Naive B cell (primary cell): ENCODE results near the gene LUZP2. TPM values are rescaled to one million over a fixed set of nuclear protein-coding genes. Genes with fewer than 3 reads are reported as not detected.

Source experiments
- ATAC-seq, 2 donors: fragments of 150-1000 bp; cut with Tn5 transposase; 2 replicates each; pipeline ENCODE4 v1.10.0; 2021; ENCODE audit warnings: low read depth in 2 of 2, mild to moderate bottlenecking in 2 of 2, moderate library complexity in 2 of 2
- DNase-seq: peaks from one replicate; pipeline ENCODE4 v3.0.0; 2022
- H3K27ac Mint-ChIP-seq, 6 donors: one replicate each; pipeline ENCODE4 v1.8.0; 2020 to 2022; ENCODE audit warnings: mild to moderate bottlenecking in 6 of 6, mixed read lengths in 6 of 6, moderate library complexity in 5 of 6, inconsistent platforms in 2 of 6
- H3K27me3 Mint-ChIP-seq, 3 donors: one replicate each; pipeline ENCODE4 v1.8.0; 2021 to 2022; ENCODE audit warnings: mixed read lengths in 3 of 3, mild to moderate bottlenecking in 1 of 3
- H3K36me3 Mint-ChIP-seq, 2 donors: one replicate each; pipeline ENCODE4 v1.8.0; 2020 to 2022; ENCODE audit warnings: mixed read lengths in 2 of 2, inconsistent platforms in 1 of 2, mild to moderate bottlenecking in 1 of 2
- H3K4me1 Mint-ChIP-seq, 3 donors: one replicate each; pipeline ENCODE4 v1.8.0; 2020 to 2022; ENCODE audit warnings: mixed read lengths in 3 of 3, inconsistent platforms in 1 of 3, mild to moderate bottlenecking in 1 of 3, moderate library complexity in 1 of 3
- H3K4me3 Mint-ChIP-seq, 8 donors: one replicate each; pipeline ENCODE4 v1.8.0; 2020 to 2022; ENCODE audit warnings: mild to moderate bottlenecking in 8 of 8, mixed read lengths in 8 of 8, moderate library complexity in 8 of 8, inconsistent platforms in 2 of 8
- H3K9me3 Mint-ChIP-seq, 7 donors: one replicate each; pipeline ENCODE4 v1.8.0; 2020 to 2022; ENCODE audit warnings: mixed read lengths in 7 of 7, mild to moderate bottlenecking in 5 of 7, inconsistent platforms in 2 of 7, moderate library complexity in 1 of 7
- polyA plus RNA-seq, 6 donors: library from polyadenylated mRNA; unstranded; fragments of 300-500 nt; fragmentation: Illumina TruSeq; gene quantifications; one replicate each; pipeline ENCODE4 v1.2.3, GENCODE V29; 2021; ENCODE audit warnings: low read depth in 6 of 6

LUZP2 gene
- polyA plus RNA-seq, 6 donors from 2014 or later = not detected

GRCh38 chr11:24587635-24588034, 90.8 kb downstream of the LUZP2 start:
- Mint-ChIP-seq H3K27me3 (no peaks in the 10 kb centered on the region), H3K36me3 (no peaks in the 10 kb centered on the region), H3K9me3 (peaks cover 0 to 1% (median 0%) of the 10 kb centered on the region in 7 donors), H3K4me3 (no peak overlapping the region), H3K27ac (no peak overlapping the region), H3K4me1 (no peaks in the 10 kb centered on the region)
- DNase-seq = no peak
- ATAC-seq = no peak

GRCh38 chr11:24588081-24588480, 91.2 kb downstream of the LUZP2 start:
- ATAC-seq (no peak), DNase-seq (no peak)
- Mint-ChIP-seq H3K27me3 (no peaks in the 10 kb centered on the region), H3K4me3 (no peak overlapping the region), H3K4me1 (no peaks in the 10 kb centered on the region), H3K36me3 (no peaks in the 10 kb centered on the region), H3K27ac (no peak overlapping the region), H3K9me3 (peaks cover 0 to 1% (median 0%) of the 10 kb centered on the region in 7 donors)

- H3K4me1 Mint-ChIP-seq = no peaks in the 10 kb centered on the region
Observed at GRCh38 chr11:24589064-24589463, 92.2 kb downstream of the LUZP2 start.

GRCh38 chr11:24591283-24591682, 94.4 kb downstream of the LUZP2 start:
- Mint-ChIP-seq H3K9me3 (no peaks in the 10 kb centered on the region), H3K4me3 (no peak overlapping the region), H3K4me1 (no peaks in the 10 kb centered on the region), H3K27ac (no peak overlapping the region), H3K27me3 (no peaks in the 10 kb centered on the region), H3K36me3 (no peaks in the 10 kb centered on the region)
- no peak for DNase-seq
- no peak for ATAC-seq

More at GRCh38 chr11:24589064-24589463, 92.2 kb downstream of the LUZP2 start:
- no peaks in the 10 kb centered on the region for H3K36me3 Mint-ChIP-seq
- H3K27ac Mint-ChIP-seq = peak overlapping the region in 1 of 6 donors; percentile 22
- no peaks in the 10 kb centered on the region for H3K27me3 Mint-ChIP-seq
- no peak for DNase-seq
- H3K4me3 Mint-ChIP-seq = no peak overlapping the region
- H3K9me3 Mint-ChIP-seq = no peaks in the 10 kb centered on the region
- ATAC-seq = no peak

- no peak overlapping the region for H3K4me3 Mint-ChIP-seq
- H3K4me1 Mint-ChIP-seq = no peaks in the 10 kb centered on the region
- no peak for DNase-seq
- H3K27ac Mint-ChIP-seq = no peak overlapping the region
- H3K27me3 Mint-ChIP-seq = no peaks in the 10 kb centered on the region
- no peaks in the 10 kb centered on the region for H3K9me3 Mint-ChIP-seq
- no peak for ATAC-seq
- H3K36me3 Mint-ChIP-seq = no peaks in the 10 kb centered on the region
Observed at GRCh38 chr11:24592360-24592759, 95.5 kb downstream of the LUZP2 start.

GRCh38 chr11:24593332-24593731, 96.5 kb downstream of the LUZP2 start:
- Mint-ChIP-seq H3K36me3 (no peaks in the 10 kb centered on the region), H3K9me3 (no peaks in the 10 kb centered on the region), H3K4me3 (no peak overlapping the region), H3K4me1 (no peaks in the 10 kb centered on the region), H3K27me3 (no peaks in the 10 kb centered on the region), H3K27ac (no peak overlapping the region)
- no peak for DNase-seq
- ATAC-seq = no peak

GRCh38 chr11:24594401-24594800, 97.5 kb downstream of the LUZP2 start:
- Mint-ChIP-seq H3K4me3 (no peak overlapping the region), H3K36me3 (no peaks in the 10 kb centered on the region), H3K27me3 (no peaks in the 10 kb centered on the region), H3K27ac (no peak overlapping the region), H3K9me3 (no peaks in the 10 kb centered on the region), H3K4me1 (no peaks in the 10 kb centered on the region)
- ATAC-seq = no peak
- no peak for DNase-seq

GRCh38 chr11:24598641-24599040, 101.8 kb downstream of the LUZP2 start:
- no peak for ATAC-seq
- Mint-ChIP-seq H3K27me3 (no peaks in the 10 kb centered on the region), H3K36me3 (no peaks in the 10 kb centered on the region), H3K4me3 (no peak overlapping the region), H3K27ac (no peak overlapping the region), H3K4me1 (no peaks in the 10 kb centered on the region), H3K9me3 (no peaks in the 10 kb centered on the region)
- DNase-seq = no peak

GRCh38 chr11:24609192-24610119, 112.6 kb downstream of the LUZP2 start:
- ATAC-seq (no peak), DNase-seq (no peak)
- H3K9me3 Mint-ChIP-seq = peaks cover 0 to 1% (median 0%) of the 10 kb centered on the region in 7 donors
- no peaks in the 10 kb centered on the region for H3K4me1 Mint-ChIP-seq
- H3K27me3 Mint-ChIP-seq = peaks cover 0 to 4% (median 0%) of the 10 kb centered on the region in 3 donors
- H3K36me3 Mint-ChIP-seq = no peaks in the 10 kb centered on the region
- H3K4me3 Mint-ChIP-seq = no peak overlapping the region
- H3K27ac Mint-ChIP-seq = no peak overlapping the region

GRCh38 chr11:24615451-24616160, 118.8 kb downstream of the LUZP2 start:
- H3K4me1 Mint-ChIP-seq = no peaks in the 10 kb centered on the region
- H3K4me3 Mint-ChIP-seq = no peak overlapping the region
- no peaks in the 10 kb centered on the region for H3K9me3 Mint-ChIP-seq
- H3K36me3 Mint-ChIP-seq = no peaks in the 10 kb centered on the region
- no peaks in the 10 kb centered on the region for H3K27me3 Mint-ChIP-seq
- DNase-seq = no peak
- no peak for ATAC-seq
- H3K27ac Mint-ChIP-seq = no peak overlapping the region

GRCh38 chr11:24617856-24618255, 121.0 kb downstream of the LUZP2 start:
- no peaks in the 10 kb centered on the region for H3K27me3 Mint-ChIP-seq
- ATAC-seq = no peak
- H3K4me3 Mint-ChIP-seq = no peak overlapping the region
- H3K36me3 Mint-ChIP-seq = no peaks in the 10 kb centered on the region
- no peak for DNase-seq
- no peaks in the 10 kb centered on the region for H3K4me1 Mint-ChIP-seq
- no peak overlapping the region for H3K27ac Mint-ChIP-seq
- H3K9me3 Mint-ChIP-seq = no peaks in the 10 kb centered on the region

- H3K36me3 Mint-ChIP-seq = no peaks in the 10 kb centered on the region
- no peaks in the 10 kb centered on the region for H3K4me1 Mint-ChIP-seq
- H3K4me3 Mint-ChIP-seq = no peak overlapping the region
- H3K27ac Mint-ChIP-seq = no peak overlapping the region
- ATAC-seq (no peak), DNase-seq (no peak)
- H3K9me3 Mint-ChIP-seq = no peaks in the 10 kb centered on the region
- no peaks in the 10 kb centered on the region for H3K27me3 Mint-ChIP-seq
Observed at GRCh38 chr11:24619900-24620299, 123.0 kb downstream of the LUZP2 start.

- H3K27me3 Mint-ChIP-seq = no peaks in the 10 kb centered on the region
- no peaks in the 10 kb centered on the region for H3K9me3 Mint-ChIP-seq
- ATAC-seq (no peak), DNase-seq (no peak)
- no peaks in the 10 kb centered on the region for H3K36me3 Mint-ChIP-seq
- no peak overlapping the region for H3K4me3 Mint-ChIP-seq
- no peak overlapping the region for H3K27ac Mint-ChIP-seq
- H3K4me1 Mint-ChIP-seq = no peaks in the 10 kb centered on the region
Observed at GRCh38 chr11:24622262-24622661, 125.4 kb downstream of the LUZP2 start.

GRCh38 chr11:24623121-24623520, 126.3 kb downstream of the LUZP2 start:
- DNase-seq (no peak), ATAC-seq (no peak)
- Mint-ChIP-seq H3K9me3 (no peaks in the 10 kb centered on the region), H3K27ac (peak overlapping the region in 1 of 6 donors; percentile 28), H3K36me3 (no peaks in the 10 kb centered on the region), H3K4me3 (no peak overlapping the region), H3K27me3 (no peaks in the 10 kb centered on the region), H3K4me1 (no peaks in the 10 kb centered on the region)
